ENCODE results near the gene EXOSC5. TPM values are rescaled to one million over a fixed set of nuclear protein-coding genes. Genes with fewer than 3 reads are reported as not detected.
"Not testable (repeated sequence)": the region's sequence is repeated elsewhere in the genome, so short reads cannot be mapped to it uniquely, and the experiment has no call there.

Gene EXOSC5
- polyA plus RNA-seq, 12 donors = 11.0 to 35.4 (median 14.1) TPM; not detected in 1

DNA sequence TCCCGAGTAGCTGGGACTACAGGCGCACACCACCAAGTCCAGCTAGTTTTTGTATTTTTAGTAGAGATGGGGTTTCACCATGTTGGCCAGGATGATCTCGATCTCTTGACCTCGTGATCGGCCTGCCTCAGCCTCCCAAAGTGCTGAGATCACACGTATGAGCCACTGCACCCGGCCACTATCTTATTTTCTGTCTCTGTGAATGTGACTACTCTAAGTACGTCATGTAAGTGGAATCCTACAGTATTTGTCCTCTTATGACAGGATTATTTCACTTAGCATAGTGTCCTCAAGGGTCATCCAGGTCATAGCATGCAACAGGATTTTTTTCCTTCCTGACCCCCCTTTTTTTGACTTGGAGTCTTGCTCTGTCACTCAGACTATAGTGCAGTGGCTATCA lies 25.6 kb downstream of the EXOSC5 start:
- DNase-seq = no peak

DNA sequence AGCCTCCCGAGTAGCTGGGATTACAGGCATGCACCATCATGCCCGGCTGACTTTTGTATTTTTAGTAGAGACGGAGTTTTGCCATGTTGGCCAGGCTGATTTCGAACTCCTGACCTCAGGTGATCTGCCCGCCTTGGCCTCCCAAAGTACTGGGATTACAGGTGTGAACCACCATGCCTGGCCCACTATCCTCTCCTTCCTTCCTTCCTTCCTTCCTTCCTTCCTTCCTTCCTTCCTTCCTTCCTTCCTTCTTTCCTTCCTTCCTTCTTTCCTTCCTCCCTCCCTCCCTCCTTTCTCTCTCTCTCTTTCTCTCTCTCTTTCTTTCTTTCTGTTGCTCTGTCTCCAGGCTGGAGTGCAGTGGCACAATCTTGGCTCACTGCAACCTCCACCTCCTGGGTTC lies 26.0 kb downstream of the EXOSC5 start:
- DNase-seq = not testable (repeated sequence)

DNA sequence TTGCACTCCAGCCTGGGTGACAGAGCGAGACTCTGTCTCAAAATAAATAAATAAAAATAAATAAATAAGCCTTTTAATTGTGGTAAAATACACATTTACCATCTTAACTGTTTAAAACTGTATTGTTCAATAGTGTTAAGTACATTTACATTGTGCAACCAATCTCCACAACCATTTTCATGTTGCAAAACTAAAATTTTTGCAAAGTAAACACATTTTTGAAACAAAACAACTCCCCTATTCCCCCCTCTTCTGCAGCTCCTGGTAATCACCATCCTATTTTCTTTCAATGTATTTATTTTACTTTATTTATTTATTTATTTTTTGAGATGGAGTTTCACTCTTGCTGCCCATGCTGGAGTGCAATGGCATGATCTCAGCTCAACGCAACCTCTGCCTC lies 27.4 kb downstream of the EXOSC5 start:
- no peak for DNase-seq

DNA sequence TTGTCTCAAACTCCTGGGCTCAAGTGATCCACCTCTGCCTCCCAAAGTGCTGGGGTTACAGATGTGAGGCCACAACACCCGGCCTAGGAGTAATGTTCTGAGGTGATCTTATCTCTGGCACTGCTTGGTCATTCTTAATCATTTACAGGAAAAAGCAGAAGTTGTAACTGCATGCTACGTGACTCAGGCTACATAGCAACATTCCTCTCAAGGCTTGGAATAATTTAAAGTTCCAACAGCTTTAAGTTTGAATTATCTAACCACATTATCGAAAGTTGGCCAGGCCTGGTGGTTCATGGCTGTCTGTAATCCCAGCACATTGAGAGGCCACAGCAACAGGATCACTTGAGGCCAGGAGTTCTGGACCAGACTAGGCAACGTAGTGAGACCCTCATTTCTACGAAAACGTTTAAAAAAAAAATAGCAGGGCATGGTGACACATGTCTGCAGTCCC lies 29.3 kb downstream of the EXOSC5 start:
- no peak for DNase-seq

DNA sequence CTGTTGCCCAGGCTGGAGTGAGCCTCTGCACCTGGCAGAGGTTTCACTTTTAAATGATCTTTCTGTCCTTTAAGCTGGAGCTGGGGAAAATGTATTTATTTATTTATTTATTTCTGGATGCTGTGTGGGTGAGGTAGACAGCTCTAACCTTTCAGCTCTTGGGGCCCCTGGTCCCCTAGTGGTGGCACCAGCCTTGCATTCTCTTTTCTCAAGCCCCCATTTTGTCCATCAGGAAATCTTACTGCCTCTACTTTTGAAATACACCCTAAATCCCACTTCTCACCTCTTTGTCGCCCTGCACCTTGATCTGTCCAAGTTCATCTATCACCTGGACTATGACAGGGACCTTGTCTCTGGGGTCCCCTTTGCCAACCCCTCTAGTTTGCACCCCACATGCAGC lies 31.1 kb downstream of the EXOSC5 start:
- DNase-seq = no peak

DNA sequence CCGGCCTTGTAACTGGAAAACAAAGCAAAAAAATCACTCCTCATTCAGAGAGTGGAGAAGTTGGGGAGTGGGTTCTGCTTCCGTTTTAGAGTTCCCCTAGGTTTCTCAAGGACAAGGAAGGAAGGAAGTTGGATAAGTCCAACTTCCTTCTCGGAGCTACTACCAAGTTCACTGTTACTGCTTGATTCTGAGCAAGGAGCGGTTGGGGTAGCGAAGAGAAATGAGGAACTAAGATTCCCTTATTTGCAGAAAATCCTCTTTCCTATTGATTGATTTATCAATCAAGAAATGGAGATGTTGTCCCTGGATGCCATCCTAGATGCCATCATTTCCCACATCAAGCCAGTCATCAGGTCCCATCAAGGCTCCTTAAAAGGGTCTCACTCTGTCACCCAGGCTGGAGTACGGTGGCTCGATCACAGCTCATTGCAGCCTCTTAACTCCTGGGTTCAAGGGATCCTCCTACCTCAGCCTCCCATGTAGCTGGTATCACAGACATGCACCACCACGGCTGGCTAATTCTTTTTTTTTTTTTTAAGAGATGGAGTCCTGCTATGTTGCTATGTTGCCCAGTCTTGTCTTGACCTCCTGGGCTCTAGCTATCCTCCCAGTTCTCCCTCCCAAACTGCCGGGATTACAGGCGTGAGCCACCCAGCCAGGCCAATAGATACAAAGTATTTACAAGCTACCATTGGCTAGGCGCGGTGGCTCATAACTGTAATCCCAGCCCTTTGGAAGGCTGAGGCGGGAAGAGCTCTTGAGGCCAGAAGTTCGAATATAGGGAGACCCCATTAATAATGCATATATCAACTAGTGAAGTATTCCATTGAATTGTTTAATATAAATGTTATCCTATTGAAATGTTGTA lies 32.4 kb downstream of the EXOSC5 start:
- DNase-seq = no peak

DNA sequence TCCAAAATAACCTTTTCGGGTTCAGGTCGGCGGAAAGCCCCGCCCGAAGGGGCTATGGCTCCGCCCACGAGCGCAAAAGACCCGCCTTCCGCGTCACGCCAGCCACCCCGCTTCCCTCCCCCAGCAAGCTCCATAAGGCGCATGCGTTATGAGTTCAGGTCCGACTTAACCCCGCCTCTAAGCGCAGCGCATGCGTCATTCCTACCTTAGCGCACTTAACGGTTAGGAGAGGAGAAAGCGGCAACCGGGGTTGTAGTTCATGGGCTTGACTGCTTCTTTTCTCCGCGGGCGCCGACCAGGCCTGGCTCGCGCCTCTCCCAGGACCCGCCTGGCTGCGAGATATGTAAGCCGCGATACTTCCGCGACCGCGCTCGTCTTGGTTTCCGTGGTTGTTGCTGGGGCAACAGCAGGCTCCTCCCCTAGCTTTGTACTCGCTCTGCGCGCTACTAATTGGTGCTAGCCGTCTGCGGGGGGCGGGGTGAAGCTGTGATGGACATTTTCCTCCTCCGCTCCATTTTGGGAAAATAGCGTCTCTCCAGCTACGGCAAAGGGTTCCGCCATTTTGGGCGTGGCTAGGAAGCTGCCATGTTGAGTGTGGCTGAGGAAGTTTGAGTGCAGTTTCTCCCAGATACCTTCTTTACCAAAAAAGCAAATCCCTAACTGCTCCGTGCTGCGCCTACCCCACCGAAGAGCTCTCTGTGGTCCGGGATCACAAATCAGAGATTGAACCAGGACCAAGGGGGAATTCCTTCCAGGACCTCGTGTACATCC lies 33.2 kb downstream of the EXOSC5 start, which contains the start of gene B9D2:
B9D2 (minus strand) TSS at position 397 of the 771 bp plus-strand sequence. CDS start 630 bp downstream, outside the sequence.
- peak; percentile 99 for DNase-seq

DNA sequence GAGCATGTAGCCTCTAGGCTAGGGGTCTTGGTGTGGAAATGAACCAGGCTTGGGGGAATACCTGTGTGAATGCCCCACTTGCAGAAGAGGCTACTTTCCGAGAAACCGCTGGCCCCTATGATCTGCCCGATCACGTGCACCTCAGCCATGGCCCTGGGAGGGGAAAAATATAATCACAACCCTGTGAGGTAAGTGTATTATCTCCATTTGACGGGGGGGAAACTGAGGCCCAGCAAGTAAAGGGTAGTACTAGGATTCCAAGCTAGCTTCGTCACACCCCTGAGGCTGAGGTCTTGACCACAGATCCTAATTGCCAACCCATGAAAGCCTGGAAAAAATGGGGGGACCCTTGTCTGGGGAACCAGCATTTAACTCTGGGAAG lies 33.8 kb downstream of the EXOSC5 start:
- no peak for DNase-seq

DNA sequence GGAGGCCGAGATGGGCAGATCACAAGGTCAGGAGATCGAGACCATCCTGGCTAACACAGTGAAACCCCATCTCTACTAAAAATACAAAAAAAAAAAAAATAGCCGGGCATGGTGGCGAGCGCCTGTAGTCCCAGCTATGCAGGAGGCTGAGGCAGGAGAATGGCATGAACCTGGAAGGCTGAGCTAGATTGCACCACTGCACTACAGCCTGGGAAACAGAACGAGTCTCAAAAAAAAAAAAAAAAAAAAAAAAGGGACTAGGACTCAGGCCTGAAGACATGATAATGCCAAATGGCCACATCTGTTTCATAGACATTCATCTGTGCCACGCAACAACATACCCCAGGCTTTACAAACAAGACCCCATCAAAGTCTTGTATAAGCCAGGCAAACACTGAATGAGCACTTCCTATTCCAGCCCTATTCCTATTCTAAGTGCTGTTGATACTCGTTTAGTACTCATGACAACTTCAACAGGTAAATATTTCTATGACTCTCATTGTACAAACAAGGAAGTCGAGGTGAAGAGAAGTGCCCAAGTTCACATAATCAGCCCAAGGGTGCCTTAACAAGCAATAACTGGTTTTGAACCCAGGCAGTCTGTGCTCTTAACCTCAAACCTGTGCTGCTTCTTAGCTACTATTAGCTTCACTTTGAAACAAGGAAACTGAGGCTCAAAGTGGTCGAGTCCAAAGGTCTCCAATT lies 34.9 kb downstream of the EXOSC5 start:
- DNase-seq = no peak

DNA sequence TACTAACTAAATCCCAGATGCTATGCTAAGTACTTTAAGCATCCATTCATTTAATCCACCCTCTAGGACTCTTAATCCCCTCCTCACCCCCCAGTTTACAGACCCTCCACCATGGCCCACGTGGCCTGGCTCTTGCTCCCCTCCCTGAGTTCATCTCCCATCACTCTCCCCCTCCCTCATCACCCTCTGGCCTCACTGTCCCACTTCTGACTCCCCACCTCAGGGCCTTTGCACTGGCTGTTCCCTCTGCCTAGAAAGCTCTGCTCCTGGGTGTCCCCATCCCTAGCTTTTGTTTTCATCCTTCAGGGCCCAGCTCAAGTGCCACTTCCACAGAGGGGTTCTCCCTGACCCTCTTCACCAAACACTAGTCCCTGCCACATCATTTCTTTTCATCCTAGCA lies 37.4 kb downstream of the EXOSC5 start:
- no peak for DNase-seq

DNA sequence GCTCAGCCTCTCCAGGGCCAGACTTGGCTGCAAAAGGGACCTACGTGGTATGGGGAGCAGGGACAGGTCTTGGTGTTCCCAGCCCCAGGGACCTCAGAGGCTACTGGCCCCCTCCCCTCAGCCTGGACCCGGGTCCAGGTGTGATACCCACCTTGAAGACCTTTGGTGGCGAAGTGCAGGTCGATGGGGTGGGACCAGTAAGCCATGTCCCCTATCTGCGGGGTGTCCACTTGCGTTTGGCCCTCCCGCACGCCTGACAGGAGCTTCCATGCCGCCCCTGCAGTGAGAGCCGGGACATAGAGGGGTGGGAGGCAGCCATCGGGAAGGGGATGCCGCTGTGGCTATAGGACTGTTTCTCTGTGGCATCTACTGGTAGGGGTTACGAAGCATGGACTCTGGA lies 39.4 kb downstream of the EXOSC5 start:
- DNase-seq = no peak

DNA sequence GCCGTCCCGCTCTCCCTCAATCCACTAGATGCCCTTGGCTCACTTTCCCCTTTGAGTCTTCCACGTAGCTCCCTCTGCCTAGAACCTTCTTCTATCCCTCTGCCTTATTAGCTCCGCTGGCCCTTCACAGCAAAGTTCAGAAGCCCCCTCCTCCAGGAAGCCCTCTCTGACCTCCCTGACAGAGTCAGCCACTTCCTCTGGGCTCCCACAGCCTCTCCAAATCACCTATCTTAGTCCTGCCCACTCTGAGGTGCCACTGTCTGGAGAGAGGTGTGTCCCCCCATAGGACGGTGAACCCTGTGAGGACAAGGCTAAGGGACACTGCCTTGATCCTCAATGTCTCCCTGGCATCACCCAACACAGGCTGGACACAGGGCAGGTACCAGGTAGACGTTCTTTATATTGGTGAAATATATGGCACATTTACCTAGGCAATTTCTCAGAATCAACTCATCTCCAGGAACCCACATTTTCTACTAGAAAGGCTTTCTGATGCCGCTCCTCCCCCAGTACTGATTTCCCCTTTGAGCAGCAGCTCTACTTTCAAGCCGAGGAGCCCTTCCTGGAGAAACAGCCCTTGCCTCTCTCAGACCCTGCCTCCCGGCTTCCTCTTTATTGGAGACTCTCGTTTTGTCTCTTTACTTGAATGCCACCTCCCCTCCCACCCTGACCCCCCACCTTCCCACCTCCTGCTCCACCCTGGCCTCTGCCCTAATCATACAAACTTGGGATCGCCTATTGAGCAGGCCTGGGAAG lies 40.0 kb downstream of the EXOSC5 start:
- DNase-seq = no peak

DNA sequence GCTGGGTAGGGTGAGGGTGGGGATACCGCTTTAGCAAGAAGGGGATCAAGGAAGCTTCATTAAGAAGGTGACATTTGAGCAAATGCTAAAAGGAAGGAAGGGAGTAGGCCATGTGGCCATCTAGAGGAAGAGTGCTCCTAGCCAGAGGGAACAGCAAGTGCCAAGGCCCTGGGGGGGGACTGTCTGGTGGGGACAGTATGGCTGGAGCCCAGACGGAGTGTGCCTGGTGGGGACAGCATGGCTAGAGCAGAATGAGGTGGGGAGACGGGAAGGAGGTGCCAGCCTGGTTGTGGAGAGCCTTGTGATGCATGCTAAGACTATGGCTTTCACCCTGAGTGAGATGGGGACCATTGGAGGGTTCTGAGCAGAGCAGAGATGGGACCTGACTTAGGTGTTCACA lies 41.4 kb downstream of the EXOSC5 start:
- DNase-seq = no peak

DNA sequence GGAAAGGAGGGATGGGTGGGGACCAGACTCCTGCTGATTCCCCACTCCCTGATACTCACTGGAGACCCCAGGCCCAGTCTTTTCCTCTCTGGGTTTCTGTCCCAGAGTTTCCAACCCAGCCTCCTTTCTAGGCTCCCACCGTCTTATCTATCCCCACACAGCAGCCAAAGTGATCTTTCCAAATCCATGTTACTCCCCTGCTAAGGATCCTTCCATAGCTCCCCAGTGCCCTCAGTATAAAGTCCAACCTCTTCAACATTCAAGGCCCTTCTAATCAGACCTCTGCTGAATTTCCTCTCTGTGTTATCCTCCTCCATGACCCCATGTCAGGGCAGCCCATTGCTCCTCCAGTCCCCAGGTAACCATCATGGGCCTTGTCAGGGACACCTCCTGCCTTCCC lies 42.1 kb downstream of the EXOSC5 start:
- DNase-seq = no peak

DNA sequence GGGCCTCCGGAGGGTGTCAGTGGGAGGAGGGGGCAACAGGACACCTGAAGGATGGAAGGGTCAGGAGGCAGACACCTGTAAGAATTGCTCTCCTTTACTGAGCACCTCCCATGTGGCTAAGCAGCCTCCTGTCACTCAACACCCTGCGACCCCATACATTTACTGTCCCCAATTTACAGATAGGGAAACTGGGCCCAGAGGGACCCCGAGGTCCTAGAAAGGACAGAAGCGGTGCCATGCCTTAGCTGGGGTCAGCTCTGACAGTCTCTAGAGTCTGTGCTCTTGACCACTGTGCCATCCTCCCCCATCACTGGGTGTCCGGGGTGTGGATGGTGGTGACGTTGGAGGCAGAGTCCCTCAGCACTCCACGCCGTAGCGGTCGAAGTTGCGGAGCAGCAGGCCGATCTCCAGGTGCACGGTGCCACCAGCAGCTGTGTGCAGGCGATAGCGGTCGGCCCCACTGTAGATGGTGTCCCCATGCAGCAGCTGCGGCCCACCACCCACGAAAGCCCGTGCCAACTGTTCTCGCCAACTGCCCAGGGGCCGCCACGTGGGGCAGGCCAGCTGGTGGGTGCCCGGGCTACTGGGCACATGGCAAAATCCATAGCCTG lies 42.7 kb downstream of the EXOSC5 start:
- DNase-seq = no peak

DNA sequence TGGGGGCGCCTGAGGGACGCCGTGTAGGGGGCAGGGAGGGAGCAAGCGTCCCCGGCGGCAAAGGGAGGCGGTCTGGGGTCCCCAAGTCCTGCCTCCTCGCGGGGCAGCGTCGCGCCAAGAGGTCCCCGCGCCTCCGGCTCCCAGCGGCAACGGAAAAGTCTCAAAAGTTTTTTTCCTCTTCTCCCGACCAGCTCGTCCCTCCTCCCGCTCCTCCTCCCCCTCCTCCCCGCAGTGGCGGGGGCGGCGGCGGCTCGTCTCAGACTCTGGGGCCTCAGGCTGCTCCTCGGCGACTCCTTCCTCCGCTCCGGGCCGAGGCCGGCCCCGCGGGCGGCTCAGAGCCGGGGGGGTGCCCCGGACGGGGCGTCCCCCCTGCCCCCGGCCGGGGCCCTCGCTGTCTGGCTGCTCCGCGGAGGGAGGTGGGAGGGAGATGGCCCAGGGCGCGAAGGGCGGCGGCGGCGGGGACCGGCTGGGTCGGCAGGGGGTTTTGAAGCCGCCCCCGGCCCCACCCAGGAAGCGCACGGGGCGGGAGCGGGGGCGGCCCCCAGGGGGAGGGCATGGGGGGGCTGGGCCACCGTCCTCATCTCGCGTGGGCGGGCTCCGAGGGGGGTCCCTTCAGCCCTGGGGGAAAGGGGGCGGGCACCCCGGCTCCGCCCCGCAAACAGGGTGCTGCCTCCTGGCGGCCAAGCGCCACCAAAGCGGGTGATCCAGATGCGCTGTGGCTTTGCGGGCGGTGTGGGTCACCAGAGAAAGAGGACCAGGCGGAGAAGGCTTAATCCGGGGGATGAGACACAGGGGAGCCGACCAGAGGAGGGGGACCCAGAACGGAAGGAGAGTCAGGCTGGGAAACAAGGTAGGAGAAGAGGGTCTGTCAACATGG lies 43.5 kb downstream of the EXOSC5 start, which contains the start of gene TGFB1:
TGFB1 (minus strand) TSS at position 457 of the 877 bp plus-strand sequence. CDS start 878 bp downstream, outside the sequence.
- peak; percentile 76 for DNase-seq

DNA sequence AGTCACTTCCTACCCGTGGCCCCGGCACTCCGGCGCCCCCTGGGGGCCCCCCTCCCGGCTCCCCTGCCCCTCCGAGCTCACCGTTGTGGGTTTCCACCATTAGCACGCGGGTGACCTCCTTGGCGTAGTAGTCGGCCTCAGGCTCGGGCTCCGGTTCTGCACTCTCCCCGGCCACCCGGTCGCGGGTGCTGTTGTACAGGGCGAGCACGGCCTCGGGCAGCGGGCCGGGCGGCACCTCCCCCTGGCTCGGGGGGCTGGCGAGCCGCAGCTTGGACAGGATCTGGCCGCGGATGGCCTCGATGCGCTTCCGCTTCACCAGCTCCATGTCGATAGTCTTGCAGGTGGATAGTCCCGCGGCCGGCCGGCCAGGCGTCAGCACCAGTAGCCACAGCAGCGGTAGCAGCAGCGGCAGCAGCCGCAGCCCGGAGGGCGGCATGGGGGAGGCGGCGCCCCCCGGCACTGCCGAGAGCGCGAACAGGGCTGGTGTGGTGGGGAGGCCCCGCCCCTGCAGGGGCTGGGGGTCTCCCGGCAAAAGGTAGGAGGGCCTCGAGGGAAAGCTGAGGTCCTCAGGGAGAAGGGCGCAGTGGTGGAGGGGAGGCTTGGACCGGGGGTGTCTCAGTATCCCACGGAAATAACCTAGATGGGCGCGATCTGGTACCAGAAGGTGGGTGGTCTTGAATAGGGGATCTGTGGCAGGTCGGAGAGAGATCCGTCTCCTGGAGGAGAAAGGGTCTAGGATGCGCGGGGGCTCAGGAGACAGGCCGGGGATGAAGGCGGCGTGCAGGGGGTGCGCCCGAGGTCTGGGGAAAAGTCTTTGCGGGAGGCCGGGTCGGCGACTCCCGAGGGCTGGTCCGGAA lies 44.3 kb downstream of the EXOSC5 start:
- DNase-seq = no peak

DNA sequence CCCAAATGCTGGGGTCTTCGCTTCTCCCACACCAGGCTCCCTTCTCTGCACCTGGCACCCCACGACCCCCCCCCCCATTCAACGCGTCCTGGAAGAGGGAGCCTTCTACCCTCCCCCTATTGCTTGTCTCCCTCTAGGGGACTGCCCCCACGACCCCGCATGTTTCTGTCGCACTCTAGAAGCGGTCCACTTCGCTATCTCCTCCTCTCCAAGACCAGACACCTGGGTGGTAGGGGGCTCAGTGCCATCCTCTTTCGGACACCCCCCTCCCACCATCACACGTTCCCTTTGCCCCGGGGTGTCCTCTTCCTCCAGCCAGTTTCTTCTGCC lies 44.9 kb downstream of the EXOSC5 start:
- DNase-seq = no peak
